B cell (primary cell): ENCODE data around the gene UFSP2. TPM values are rescaled to one million over a fixed set of nuclear protein-coding genes. Genes with fewer than 3 reads are reported as not detected.

Source experiments
- ATAC-seq: fragments of 200-7000 bp; cut with Tn5 transposase; one replicate; pipeline ENCODE4 v1.10.0; 2021; ENCODE audit warnings: low read depth, mild to moderate bottlenecking, moderate number of reproducible peaks, moderate library complexity
- CTCF ChIA-PET: fragments of 350-600 bp; sonication (Branson Sonifier 250); formaldehyde crosslinking; loops from one replicate; lab custom pipeline; 2021; ENCODE audit warnings: antibody characterized with exemption, inconsistent platforms; lab: Charles Lee
- POLR2A ChIA-PET: fragments of 350-600 bp; sonication (Branson Sonifier 250); formaldehyde crosslinking; loops from one replicate; lab custom pipeline; 2021; ENCODE audit warnings: antibody characterized with exemption; lab: Charles Lee
- DNase-seq: peaks from one replicate; pipeline ENCODE4 v3.0.0; 2013
- H2AFZ ChIP-seq: 2 replicates; pipeline ENCODE4 v1.6.1; 2012; ENCODE audit warnings: mild to moderate bottlenecking, low read depth, low read length; ENCODE audit not compliant: insufficient read depth, poor library complexity, severe bottlenecking
- H3K27ac ChIP-seq, 2 donors: 1 replicate in 1 of 2; 2 replicates in 1 of 2; pipeline ENCODE4 v1.5.1; 2012 to 2013; ENCODE audit warnings: low read length in 2 of 2, mild to moderate bottlenecking in 2 of 2, moderate library complexity in 1 of 2
- H3K27me3 ChIP-seq, 4 experiments: fragments of 200-600 bp in 1 of 4; sonication (generic) in 1 of 4; replicated peaks in 1 of 4; 1 replicate in 2 of 4; 2 replicates in 2 of 4; pipeline versions ENCODE4 v1.6.1 to v1.7.0; 2013 to 2016; ENCODE audit warnings: low read length in 3 of 4, mild to moderate bottlenecking in 2 of 4, mixed read lengths in 1 of 4, moderate library complexity in 1 of 4; ENCODE audit not compliant: insufficient read depth in 4 of 4, control insufficient read depth in 3 of 4; ENCODE audit errors: control extremely low read depth in 1 of 4
- H3K36me3 ChIP-seq, 2 experiments: replicated peaks in 1 of 2; 1 replicate in 1 of 2; 2 replicates in 1 of 2; pipeline versions ENCODE4 v1.6.1 to v1.7.1; 2013; ENCODE audit warnings: low read length in 1 of 2; ENCODE audit not compliant: insufficient read depth in 2 of 2, control insufficient read depth in 1 of 2; ENCODE audit errors: control extremely low read depth in 1 of 2, extremely low read depth in 1 of 2
- H3K4me1 ChIP-seq, 2 donors: fragments of 200-600 bp in 1 of 2; sonication (generic) in 1 of 2; 1 replicate in 1 of 2; 2 replicates in 1 of 2; pipeline versions ENCODE4 v1.5.1 to v1.6.1; 2013 to 2017; ENCODE audit warnings: low read length in 2 of 2; ENCODE audit not compliant: control insufficient read depth in 2 of 2, insufficient read depth in 2 of 2
- H3K4me2 ChIP-seq: replicated peaks from 2 replicates; pipeline ENCODE3; 2012; ENCODE audit warnings: mild to moderate bottlenecking, low read depth, low read length; ENCODE audit not compliant: poor library complexity, severe bottlenecking
- H3K4me3 ChIP-seq, 5 experiments: fragments of 200-600 bp in 1 of 5; sonication (generic) in 1 of 5; 1 replicate in 3 of 5; 2 replicates in 2 of 5; pipeline versions ENCODE4 v1.5.1 to v1.7.0; 2011 to 2016; ENCODE audit warnings: low read length in 4 of 5, mild to moderate bottlenecking in 4 of 5, low read depth in 2 of 5, control low read depth in 1 of 5, moderate library complexity in 1 of 5; ENCODE audit not compliant: insufficient read depth in 1 of 5; ENCODE audit errors: control extremely low read depth in 1 of 5, extremely low read depth in 1 of 5
- H3K79me2 ChIP-seq: fragments of 200-600 bp; sonication (generic); one replicate; pipeline ENCODE4 v1.6.0; 2016; ENCODE audit warnings: low read length; ENCODE audit not compliant: control insufficient read depth, insufficient read depth
- H3K9ac ChIP-seq: fragments of 200-600 bp; sonication (generic); 2 replicates; pipeline ENCODE4 v1.6.1; 2017; ENCODE audit warnings: mild to moderate bottlenecking, low read length, moderate library complexity
- H3K9me3 ChIP-seq, 3 donors: one replicate each; pipeline versions ENCODE4 v1.6.1 to v1.7.1; 2013; ENCODE audit warnings: low read length in 2 of 3; ENCODE audit not compliant: control insufficient read depth in 2 of 3, insufficient read depth in 1 of 3; ENCODE audit errors: control extremely low read depth in 1 of 3
- H4K20me1 ChIP-seq: 2 replicates; pipeline ENCODE4 v1.6.0; 2012; ENCODE audit warnings: mild to moderate bottlenecking, low read length; ENCODE audit not compliant: insufficient read depth, control insufficient read depth, poor library complexity, severe bottlenecking
- H3K27ac Mint-ChIP-seq: one replicate; pipeline ENCODE4 v1.8.0; 2021; ENCODE audit warnings: mixed read lengths
- H3K27me3 Mint-ChIP-seq: one replicate; pipeline ENCODE4 v1.8.0; 2021; ENCODE audit warnings: mixed read lengths
- H3K4me1 Mint-ChIP-seq: one replicate; pipeline ENCODE4 v1.8.0; 2021; ENCODE audit warnings: mixed read lengths
- H3K4me3 Mint-ChIP-seq: one replicate; pipeline ENCODE4 v1.8.0; 2021; ENCODE audit warnings: mixed read lengths
- H3K9me3 Mint-ChIP-seq: one replicate; pipeline ENCODE4 v1.8.0; 2022; ENCODE audit warnings: mixed read lengths; ENCODE audit not compliant: insufficient read depth
- EZH2 ChIP-seq: IDR thresholded peaks from 2 replicates; pipeline ENCODE4 v1.6.1; 2012; ENCODE audit warnings: borderline replicate concordance, low read depth, mild to moderate bottlenecking, moderate library complexity, low read length; ENCODE audit not compliant: insufficient read depth, poor library complexity, severe bottlenecking
- WGBS: methylation state at CpG from one replicate; pipeline ENCODE4 v1.1.5; 2013; ENCODE audit warnings: missing lambda C conversion rate; ENCODE audit not compliant: insufficient coverage; 5-methylcytosine and 5-hydroxymethylcytosine counted together
- intact Hi-C: fragments of 100-400 bp; cut with micrococcal nuclease; formaldehyde crosslinking; loops from one replicate; pipeline ENCODE4 v1.10.0; 2022
- polyA plus RNA-seq: library from polyadenylated mRNA; depleted of rRNA; stranded (reverse); fragments of >200 nt; gene quantifications from 2 replicates; pipeline ENCODE4 v1.2.3, GENCODE V29; 2012
- total RNA-seq, 2 donors: library from RNA; stranded (reverse); fragments of 120-200 nt in 1 of 2; gene quantifications; 1 replicate in 1 of 2; 2 replicates in 1 of 2; pipeline versions ENCODE4 v1.2.3 to v1.2.4, GENCODE V29; 2013 to 2022
- TF ChIP-seq, protein P1 (sequence below): fragments of 200-600 bp; IDR thresholded peaks from one replicate; pipeline ENCODE4 v1.8.0; 2022; ENCODE audit warnings: antibody characterized with exemption, mild to moderate bottlenecking

Gene UFSP2
- total and polyA plus RNA-seq, 2 donors (not counting 1 experiment from before 2014, with no cell fraction given): 9.5 to 20.6 TPM

DNA sequence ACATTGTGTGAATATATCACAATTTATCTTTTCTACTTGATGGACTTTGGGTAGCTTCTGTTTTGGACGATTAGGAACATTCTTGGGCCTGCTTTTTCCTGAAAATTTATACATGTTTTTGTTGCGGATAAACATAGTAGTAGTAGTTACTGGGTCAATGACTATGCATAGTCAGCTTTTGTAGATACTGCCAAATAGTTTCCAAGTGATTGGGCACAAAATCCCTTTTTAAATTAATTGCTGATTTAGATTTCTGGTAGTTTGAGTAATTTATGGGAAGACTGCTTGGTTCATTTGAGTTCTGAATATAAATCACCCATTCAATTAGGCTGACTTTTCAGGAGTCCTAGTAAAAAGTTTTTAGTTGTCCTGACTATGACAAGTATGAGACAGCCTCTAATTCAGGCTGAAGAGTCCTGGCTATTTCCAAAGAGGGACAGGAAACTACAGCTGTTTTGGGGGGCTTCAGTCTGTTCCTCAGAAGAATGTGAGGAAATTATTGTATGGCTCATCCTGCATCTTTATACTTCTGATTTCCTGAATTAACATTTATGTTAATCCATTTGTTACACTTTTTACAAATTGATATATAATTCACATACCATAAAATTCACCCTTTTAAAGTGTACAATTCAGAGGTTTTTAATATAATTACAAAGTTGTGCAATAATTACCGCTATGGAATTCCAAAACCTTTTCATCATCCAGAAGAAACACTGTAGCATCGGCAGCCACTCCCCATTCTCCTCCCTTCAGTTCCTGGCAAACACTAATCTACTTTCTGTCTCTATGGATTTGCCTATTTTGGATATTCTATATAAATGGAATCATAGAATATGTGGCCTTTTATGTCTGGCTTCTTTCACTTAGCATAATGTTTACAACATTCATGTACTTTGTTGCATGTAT lies 44.2 kb downstream of the UFSP2 start:
- CTCF ChIA-PET: no interaction called here
- Mint-ChIP-seq H3K27ac (no peak overlapping the region), H3K4me3 (no peak overlapping the region), H3K9me3 (peaks cover 8% of the 10 kb centered on the region), H3K27me3 (no peaks in the 10 kb centered on the region), H3K4me1 (peaks cover 9% of the 10 kb centered on the region)
- H3K4me2 ChIP-seq: no peak overlapping the region
- H3K36me3 ChIP-seq: peaks cover 0 to 3% of the 10 kb centered on the region in 2 experiments
- no CpG with 5 or more reads among the region's 4 CpGs for WGBS
- no peak overlapping the region for H3K9ac ChIP-seq
- H4K20me1 ChIP-seq: no peaks in the 10 kb centered on the region
- no peak for DNase-seq
- no peak overlapping the region for H2AFZ ChIP-seq
- H3K4me1 ChIP-seq: peaks cover 0 to 3% of the 10 kb centered on the region in 2 donors
- H3K79me2 ChIP-seq: no peaks in the 10 kb centered on the region
- POLR2A ChIA-PET: no interaction called here
- H3K27me3 ChIP-seq: no peaks in the 10 kb centered on the region
- no peak for TF ChIP-seq EZH2
- TF ChIP-seq, protein P1, sequence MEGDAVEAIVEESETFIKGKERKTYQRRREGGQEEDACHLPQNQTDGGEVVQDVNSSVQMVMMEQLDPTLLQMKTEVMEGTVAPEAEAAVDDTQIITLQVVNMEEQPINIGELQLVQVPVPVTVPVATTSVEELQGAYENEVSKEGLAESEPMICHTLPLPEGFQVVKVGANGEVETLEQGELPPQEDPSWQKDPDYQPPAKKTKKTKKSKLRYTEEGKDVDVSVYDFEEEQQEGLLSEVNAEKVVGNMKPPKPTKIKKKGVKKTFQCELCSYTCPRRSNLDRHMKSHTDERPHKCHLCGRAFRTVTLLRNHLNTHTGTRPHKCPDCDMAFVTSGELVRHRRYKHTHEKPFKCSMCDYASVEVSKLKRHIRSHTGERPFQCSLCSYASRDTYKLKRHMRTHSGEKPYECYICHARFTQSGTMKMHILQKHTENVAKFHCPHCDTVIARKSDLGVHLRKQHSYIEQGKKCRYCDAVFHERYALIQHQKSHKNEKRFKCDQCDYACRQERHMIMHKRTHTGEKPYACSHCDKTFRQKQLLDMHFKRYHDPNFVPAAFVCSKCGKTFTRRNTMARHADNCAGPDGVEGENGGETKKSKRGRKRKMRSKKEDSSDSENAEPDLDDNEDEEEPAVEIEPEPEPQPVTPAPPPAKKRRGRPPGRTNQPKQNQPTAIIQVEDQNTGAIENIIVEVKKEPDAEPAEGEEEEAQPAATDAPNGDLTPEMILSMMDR: no peak
- intact Hi-C loops: no loop called here
- no peak for ATAC-seq
- H3K4me3 ChIP-seq: no peak overlapping the region
- H3K27ac ChIP-seq: no peak overlapping the region
- H3K9me3 ChIP-seq: peaks cover 3 to 4% (median 4%) of the 10 kb centered on the region in 3 donors

DNA sequence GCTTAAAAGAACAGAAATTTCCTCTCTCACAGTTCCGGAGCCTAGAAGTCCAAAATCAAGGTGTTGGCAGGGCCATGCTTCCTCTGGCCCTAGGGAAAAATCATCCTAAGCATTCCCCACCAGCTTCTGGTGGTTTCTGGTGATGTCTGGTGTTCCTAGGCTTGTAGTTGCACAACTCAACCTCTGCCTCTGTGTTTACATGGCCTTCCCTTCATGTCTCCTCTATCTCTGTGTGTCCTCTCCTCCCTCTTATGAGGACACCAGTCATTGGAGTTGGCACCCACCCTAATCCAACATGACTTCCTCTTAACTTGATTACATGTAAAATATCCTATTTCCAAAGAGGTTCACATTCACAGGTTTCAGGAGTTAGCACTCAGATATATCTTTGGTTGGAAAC lies 45.4 kb downstream of the UFSP2 start:
- ChIA-PET POLR2A (no interaction called here), CTCF (interaction anchor here (1.4 kb wide), 1 partner anchor 45 kb away, joined by 3 read pairs; no protein-coding TSS in a partner anchor)
- no peak for ATAC-seq
- H3K27ac ChIP-seq: no peak overlapping the region
- H3K9me3 ChIP-seq: peaks cover 3 to 4% (median 4%) of the 10 kb centered on the region in 3 donors
- intact Hi-C loops: no loop called here
- no CpG with 5 or more reads among the region's 1 CpG for WGBS
- H3K27me3 ChIP-seq: no peaks in the 10 kb centered on the region
- H3K36me3 ChIP-seq: peaks cover 0 to 3% of the 10 kb centered on the region in 2 experiments
- H3K4me2 ChIP-seq: no peak overlapping the region
- DNase-seq: no peak
- peaks cover 8% of the 10 kb centered on the region for H3K9me3 Mint-ChIP-seq
- no peaks in the 10 kb centered on the region for H3K79me2 ChIP-seq
- H3K4me1 ChIP-seq: peaks cover 0 to 3% of the 10 kb centered on the region in 2 donors
- H4K20me1 ChIP-seq: no peaks in the 10 kb centered on the region
- no peak overlapping the region for H2AFZ ChIP-seq
- H3K4me3 ChIP-seq: no peak overlapping the region
- H3K27me3 Mint-ChIP-seq: no peaks in the 10 kb centered on the region
- TF ChIP-seq, protein P1: no peak
- no peak for TF ChIP-seq EZH2
- H3K9ac ChIP-seq: no peak overlapping the region
- H3K4me3 Mint-ChIP-seq: no peak overlapping the region
- no peak overlapping the region for H3K27ac Mint-ChIP-seq
- H3K4me1 Mint-ChIP-seq: peaks cover 8% of the 10 kb centered on the region
